Lower lobe of right lung (tissue), 2 donors: ENCODE measurements around the gene B3GALT6. TPM values are rescaled to one million over a fixed set of nuclear protein-coding genes. Genes with fewer than 3 reads are reported as not detected.

Experiments
- ATAC-seq, 2 donors: fragments of 200-7000 bp; cut with Tn5 transposase; one replicate each; pipeline ENCODE4 v1.9.1; 2020 to 2022; ENCODE audit warnings: mild to moderate bottlenecking in 2 of 2, moderate library complexity in 2 of 2
- DNase-seq: peaks from one replicate; pipeline ENCODE4 v3.0.0-alpha.2; 2020
- H3K27ac ChIP-seq: fragments of 200-600 bp; one replicate; pipeline ENCODE4 v1.8.0; 2022
- H3K27me3 ChIP-seq: fragments of 200-600 bp; one replicate; pipeline ENCODE4 v1.8.0; 2022; ENCODE audit warnings: low read depth
- H3K36me3 ChIP-seq: fragments of 200-600 bp; one replicate; pipeline ENCODE4 v1.8.0; 2022; ENCODE audit warnings: mild to moderate bottlenecking
- H3K4me1 ChIP-seq: fragments of 200-600 bp; one replicate; pipeline ENCODE4 v1.8.0; 2022
- H3K4me3 ChIP-seq: fragments of 200-600 bp; one replicate; pipeline ENCODE4 v1.8.0; 2022; ENCODE audit warnings: mild to moderate bottlenecking
- H3K9me3 ChIP-seq: fragments of 200-600 bp; one replicate; pipeline ENCODE4 v1.8.0; 2022
- intact Hi-C: fragments of 100-400 bp; cut with DNase I; formaldehyde crosslinking; loops from one replicate; pipeline ENCODE4 v1.11.0; 2022
- total RNA-seq: library from RNA; stranded (reverse); fragmentation: NEBNext Ultra II Directional; extraction: Animal tissue kit (Norgen Biotek cat#: 25700); gene quantifications from one replicate; pipeline ENCODE4 v1.2.1, GENCODE V29; 2021
- TF ChIP-seq, protein P1 (sequence below): fragments of 200-600 bp; IDR thresholded peaks from one replicate; pipeline ENCODE4 v1.8.0; 2022; ENCODE audit warnings: antibody characterized with exemption, mild to moderate bottlenecking
- donor health status: DM: no; HTN: yes; CAD: no; lungs with severe emphysema.

Gene B3GALT6
- total RNA-seq, 1 donor from 2014 or later = 13.7 TPM

DNA sequence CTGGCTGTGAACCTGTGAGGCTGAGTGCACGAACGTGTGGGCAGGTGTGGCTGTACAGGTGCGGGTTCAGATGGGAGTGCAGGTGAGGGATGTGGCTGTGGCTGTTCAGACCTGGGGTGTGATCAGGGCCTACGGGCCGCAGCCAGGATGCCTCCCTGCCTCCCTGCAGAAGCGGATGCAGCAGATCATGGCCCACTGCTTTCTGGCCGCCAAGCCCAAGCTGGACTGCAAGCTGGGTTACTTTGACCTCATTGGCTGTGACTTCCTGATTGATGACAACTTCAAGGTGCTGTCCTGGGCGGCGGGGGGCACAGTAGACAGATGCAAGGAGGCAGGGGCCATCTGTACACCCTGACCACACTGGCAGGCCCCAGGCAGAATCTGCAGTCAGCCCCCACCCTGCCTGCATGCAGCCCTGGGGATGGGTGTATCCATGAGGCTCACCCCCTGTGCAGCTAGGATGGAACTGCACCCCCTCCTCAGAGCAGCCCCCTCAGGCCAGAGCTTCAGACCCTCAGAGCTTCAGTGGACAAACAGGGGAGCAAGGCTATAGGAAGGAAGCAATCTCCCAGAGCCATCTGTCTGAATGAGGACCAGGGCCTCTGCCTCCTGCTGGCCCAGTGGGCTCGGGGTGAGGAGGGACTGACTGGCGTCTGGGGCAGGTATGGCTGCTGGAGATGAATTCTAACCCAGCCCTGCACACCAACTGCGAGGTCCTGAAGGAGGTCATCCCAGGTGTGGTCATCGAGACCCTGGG, 35.4 kb upstream of the B3GALT6 start:
- intact Hi-C loops = no loop called here
- no peaks in the 10 kb centered on the region for H3K36me3 ChIP-seq
- H3K27ac ChIP-seq = no peak overlapping the region
- peaks cover 6% of the 10 kb centered on the region for H3K4me1 ChIP-seq
- TF ChIP-seq, protein P1, sequence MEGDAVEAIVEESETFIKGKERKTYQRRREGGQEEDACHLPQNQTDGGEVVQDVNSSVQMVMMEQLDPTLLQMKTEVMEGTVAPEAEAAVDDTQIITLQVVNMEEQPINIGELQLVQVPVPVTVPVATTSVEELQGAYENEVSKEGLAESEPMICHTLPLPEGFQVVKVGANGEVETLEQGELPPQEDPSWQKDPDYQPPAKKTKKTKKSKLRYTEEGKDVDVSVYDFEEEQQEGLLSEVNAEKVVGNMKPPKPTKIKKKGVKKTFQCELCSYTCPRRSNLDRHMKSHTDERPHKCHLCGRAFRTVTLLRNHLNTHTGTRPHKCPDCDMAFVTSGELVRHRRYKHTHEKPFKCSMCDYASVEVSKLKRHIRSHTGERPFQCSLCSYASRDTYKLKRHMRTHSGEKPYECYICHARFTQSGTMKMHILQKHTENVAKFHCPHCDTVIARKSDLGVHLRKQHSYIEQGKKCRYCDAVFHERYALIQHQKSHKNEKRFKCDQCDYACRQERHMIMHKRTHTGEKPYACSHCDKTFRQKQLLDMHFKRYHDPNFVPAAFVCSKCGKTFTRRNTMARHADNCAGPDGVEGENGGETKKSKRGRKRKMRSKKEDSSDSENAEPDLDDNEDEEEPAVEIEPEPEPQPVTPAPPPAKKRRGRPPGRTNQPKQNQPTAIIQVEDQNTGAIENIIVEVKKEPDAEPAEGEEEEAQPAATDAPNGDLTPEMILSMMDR = no peak
- H3K9me3 ChIP-seq = no peaks in the 10 kb centered on the region
- no peak overlapping the region for H3K4me3 ChIP-seq
- no peak for ATAC-seq
- DNase-seq = peak; percentile 34
- H3K27me3 ChIP-seq = peaks cover 16% of the 10 kb centered on the region

DNA sequence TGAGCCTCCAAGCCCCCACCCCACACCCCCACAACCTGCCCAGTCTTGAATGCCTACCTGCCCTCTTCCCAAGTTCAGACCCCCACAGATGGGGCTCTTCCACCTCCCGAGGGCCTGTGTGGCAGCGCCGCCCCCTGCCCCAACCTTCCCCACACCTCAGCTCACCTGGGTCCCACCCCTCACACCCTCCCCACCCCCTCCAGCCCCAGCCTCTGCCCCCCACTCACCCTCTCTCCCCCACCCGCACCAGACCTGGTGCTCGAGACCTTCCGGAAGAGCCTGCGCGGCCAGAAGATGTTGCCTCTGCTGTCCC, 34.9 kb upstream of the B3GALT6 start:
- H3K27ac ChIP-seq = no peak overlapping the region
- no peaks in the 10 kb centered on the region for H3K36me3 ChIP-seq
- TF ChIP-seq, protein P1 = no peak
- peaks cover 16% of the 10 kb centered on the region for H3K27me3 ChIP-seq
- intact Hi-C loops = no loop called here
- no peak overlapping the region for H3K4me3 ChIP-seq
- no peaks in the 10 kb centered on the region for H3K9me3 ChIP-seq
- DNase-seq = no peak
- no peak for ATAC-seq
- H3K4me1 ChIP-seq = peaks cover 6% of the 10 kb centered on the region

DNA sequence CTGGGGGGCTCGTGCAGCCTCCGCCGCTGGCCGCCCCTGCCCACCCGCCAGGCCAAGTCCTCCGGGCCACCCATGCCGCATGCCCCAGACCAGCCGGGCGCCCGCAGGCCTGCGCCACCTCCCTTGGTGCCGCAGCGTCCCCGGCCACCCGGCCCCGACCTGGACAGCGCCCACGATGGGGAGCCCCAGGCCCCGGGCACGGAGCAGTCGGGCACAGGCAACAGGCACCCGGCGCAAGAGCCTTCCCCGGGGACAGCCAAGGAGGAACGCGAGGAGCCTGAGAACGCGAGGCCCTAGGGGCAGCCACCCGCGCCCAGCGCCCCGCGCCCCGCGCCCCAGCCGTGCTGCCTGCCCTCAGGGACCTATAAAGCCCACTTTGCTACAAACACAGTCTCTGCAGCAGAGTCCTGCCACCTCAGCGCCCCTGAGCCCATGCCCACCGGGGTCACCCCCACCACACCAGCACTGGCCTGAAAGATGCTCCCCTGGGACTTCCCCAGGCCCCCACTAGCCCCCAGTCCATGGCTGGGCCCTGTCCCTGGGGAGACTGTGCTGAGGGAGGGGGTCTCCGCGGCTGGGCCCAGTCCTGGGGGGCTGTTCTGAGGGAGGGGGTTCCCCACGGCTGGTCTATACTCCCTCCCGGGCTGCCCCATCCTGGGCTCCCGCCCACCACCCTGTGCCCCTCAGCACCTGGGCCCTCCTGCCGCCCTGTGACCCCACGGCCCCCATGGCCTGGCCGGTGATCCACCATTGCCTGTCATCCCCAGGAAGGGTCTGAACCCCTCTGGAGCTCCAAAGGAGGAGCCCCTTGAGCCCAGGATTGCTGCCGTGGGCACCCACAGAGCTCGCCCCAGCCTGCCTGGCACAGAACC, 34.2 kb upstream of the B3GALT6 start:
- DNase-seq (peak; percentile 42), ATAC-seq (peak in 1 of 2 donors; percentile 6)
- Histone ChIP-seq H3K27me3 (peaks cover 17% of the 10 kb centered on the region), H3K4me3 (no peak overlapping the region), H3K36me3 (no peaks in the 10 kb centered on the region), H3K4me1 (peaks cover 6% of the 10 kb centered on the region), H3K9me3 (no peaks in the 10 kb centered on the region), H3K27ac (no peak overlapping the region)
- intact Hi-C loops = no loop called here
- TF ChIP-seq, protein P1 = no peak

DNA sequence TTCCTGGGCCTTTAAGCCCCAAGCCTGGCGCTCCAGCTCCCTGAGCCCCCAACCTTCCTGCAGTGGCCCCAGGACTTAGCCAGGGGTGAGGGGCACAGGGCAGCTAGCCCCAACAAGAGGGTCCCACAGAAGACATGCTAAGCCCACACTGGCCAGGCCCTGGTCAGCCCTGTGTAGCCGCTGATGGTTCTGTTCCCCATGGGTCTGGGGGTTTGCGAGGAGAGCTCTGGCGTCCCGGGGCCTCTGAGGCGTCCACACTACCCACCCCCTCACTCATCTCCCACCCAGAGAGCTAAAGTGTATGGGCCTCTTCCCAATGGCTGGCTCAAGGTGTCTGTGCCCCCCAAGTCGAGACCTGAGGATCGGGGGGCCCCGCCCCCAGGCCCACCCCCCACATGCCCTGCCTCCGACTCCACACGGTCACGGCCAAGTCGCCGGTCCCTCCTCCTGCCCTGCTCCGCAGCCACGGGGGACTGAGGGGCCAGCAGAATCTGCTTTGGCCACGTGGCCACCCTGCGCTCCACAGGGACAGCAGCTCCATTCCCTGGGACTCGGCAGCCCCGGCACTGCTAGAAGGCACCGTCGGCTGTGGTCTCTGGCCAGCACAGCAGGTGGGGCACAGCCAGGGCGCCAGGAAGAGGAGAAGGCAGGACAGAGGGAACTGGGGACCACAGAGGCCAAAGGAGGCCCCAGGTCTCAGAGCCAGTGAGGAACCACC, 33.5 kb upstream of the B3GALT6 start:
- no peak overlapping the region for H3K4me3 ChIP-seq
- ATAC-seq = no peak
- intact Hi-C loops = no loop called here
- no peak overlapping the region for H3K27ac ChIP-seq
- TF ChIP-seq, protein P1 = no peak
- H3K27me3 ChIP-seq = peaks cover 25% of the 10 kb centered on the region
- peak; percentile 34 for DNase-seq
- H3K9me3 ChIP-seq = no peaks in the 10 kb centered on the region
- no peaks in the 10 kb centered on the region for H3K36me3 ChIP-seq
- peaks cover 6% of the 10 kb centered on the region for H3K4me1 ChIP-seq

DNA sequence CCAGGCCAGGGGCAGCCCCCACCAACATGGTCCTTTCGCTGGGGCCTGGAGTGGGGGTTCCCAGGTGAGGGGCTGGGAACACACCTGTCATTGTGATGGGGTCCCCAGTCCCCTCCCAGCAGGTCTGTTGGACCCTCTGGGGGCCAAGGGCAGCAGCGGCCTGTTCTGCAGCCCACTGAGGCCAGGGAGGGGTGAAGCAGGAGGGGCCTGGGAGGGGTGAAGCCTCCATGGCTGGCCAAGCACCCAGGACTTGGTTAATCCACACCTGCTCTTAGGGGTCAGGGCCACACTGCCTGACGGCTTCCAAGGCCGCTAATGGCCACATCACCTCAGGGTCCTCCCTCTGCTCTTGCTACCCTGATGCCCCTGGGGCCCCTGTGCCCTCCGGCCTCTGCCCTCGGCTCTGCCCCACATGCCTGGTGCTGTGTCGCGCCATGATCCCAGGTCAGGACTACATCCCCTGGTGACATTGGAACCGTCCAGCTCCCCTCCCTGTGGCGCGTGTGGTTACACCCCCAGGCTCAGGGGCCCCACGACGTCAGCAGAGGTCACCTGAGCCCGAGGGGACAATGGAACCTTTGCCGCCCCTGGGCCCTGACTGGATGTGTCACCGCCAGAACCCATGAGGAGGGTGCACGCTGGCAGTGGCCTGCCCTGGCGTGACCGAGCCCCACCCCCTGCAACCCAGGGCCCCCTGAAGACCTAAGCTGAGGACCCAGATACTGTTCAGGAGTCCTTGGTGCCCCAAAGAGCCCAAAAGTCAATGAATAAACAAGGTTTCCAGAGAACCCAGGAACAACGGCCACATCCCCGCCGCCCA, 32.7 kb upstream of the B3GALT6 start:
- Histone ChIP-seq H3K36me3 (no peaks in the 10 kb centered on the region), H3K4me3 (no peak overlapping the region), H3K27ac (no peak overlapping the region), H3K4me1 (peaks cover 6% of the 10 kb centered on the region), H3K9me3 (no peaks in the 10 kb centered on the region), H3K27me3 (peaks cover 33% of the 10 kb centered on the region)
- ATAC-seq (no peak), DNase-seq (peak; percentile 43)
- intact Hi-C loops = no loop called here
- TF ChIP-seq, protein P1 = no peak
